Measurements from ENCODE around the gene GPHN. TPM values are rescaled to one million over a fixed set of nuclear protein-coding genes. Genes with fewer than 3 reads are reported as not detected.
"Not testable (repeated sequence)": the region's sequence is repeated elsewhere in the genome, so short reads cannot be mapped to it uniquely, and the experiment has no call there.

GPHN gene
- total RNA-seq, 6 experiments from 2014 or later = 21.2 to 81.7 (median 40.2) TPM

- H3K4me1 ChIP-seq = peaks cover 0 to 19% (median 0%) of the 10 kb centered on the region in 4 donors
- intact Hi-C loops (cut with DNase I) = no loop called here
- no peaks in the 10 kb centered on the region for H3K27me3 ChIP-seq
- WGBS (ENCODE audit: insufficient coverage, low coverage, low lambda C conversion rate, missing lambda C conversion rate) = 72% methylated on average over 3 of the region's 3 CpGs
- ATAC-seq (no peak), DNase-seq (no peak)
- H3K4me3 ChIP-seq = no peak overlapping the region
- no peak for TF ChIP-seq POLR2A (IDR thresholded peaks at IDR 0.05)
- H3K36me3 ChIP-seq = no peaks in the 10 kb centered on the region
- no peak overlapping the region for H3K27ac ChIP-seq
- no peaks in the 10 kb centered on the region for H3K9me3 ChIP-seq
Observed at GRCh38 chr14:66541627-66542026, 33.7 kb downstream of the GPHN start.

- no peak overlapping the region for H3K27ac ChIP-seq
- intact Hi-C loops (cut with DNase I) = no loop called here
- H3K27me3 ChIP-seq = no peaks in the 10 kb centered on the region
- no peak overlapping the region for H3K4me3 ChIP-seq
- DNase-seq (no peak), ATAC-seq (no peak)
- peaks cover 0 to 19% (median 0%) of the 10 kb centered on the region in 4 donors for H3K4me1 ChIP-seq
- no peaks in the 10 kb centered on the region for H3K9me3 ChIP-seq
- no peaks in the 10 kb centered on the region for H3K36me3 ChIP-seq
- 85% methylated on average over 2 of the region's 2 CpGs for WGBS (ENCODE audit: insufficient coverage, low coverage, low lambda C conversion rate, missing lambda C conversion rate)
- TF ChIP-seq CTCF (IDR thresholded peaks at IDR 0.05) (no peak), POLR2A (IDR thresholded peaks at IDR 0.05) (no peak)
Observed at GRCh38 chr14:66543996-66544395, 36.0 kb downstream of the GPHN start.

- whole genome bisulfite sequencing (ENCODE audit: insufficient coverage, low coverage, low lambda C conversion rate, missing lambda C conversion rate) = 75% methylated on average over 4 of the region's 32 CpGs
- DNase-seq; H3K27ac ChIP-seq; intact Hi-C loops (cut with DNase I); H3K9me3 ChIP-seq; H3K4me3 ChIP-seq; H3K36me3 ChIP-seq; ATAC-seq; H3K27me3 ChIP-seq: not testable (repeated sequence)
- peaks cover 0 to 11% (median 0%) of the 10 kb centered on the region in 4 donors for H3K4me1 ChIP-seq
Observed at GRCh38 chr14:66545191-66545590, 37.2 kb downstream of the GPHN start.

- H3K27ac ChIP-seq; H3K4me1 ChIP-seq; intact Hi-C loops (cut with DNase I); H3K9me3 ChIP-seq; ATAC-seq; H3K4me3 ChIP-seq; H3K36me3 ChIP-seq; DNase-seq; H3K27me3 ChIP-seq: not testable (repeated sequence)
- WGBS (ENCODE audit: insufficient coverage, low coverage, low lambda C conversion rate, missing lambda C conversion rate) = 100% methylated on average over 1 of the region's 32 CpGs
Observed at GRCh38 chr14:66545751-66546150, 37.8 kb downstream of the GPHN start.

- no peak for TF ChIP-seq POLR2A (IDR thresholded peaks at IDR 0.05)
- no peak for TF ChIP-seq CTCF (IDR thresholded peaks at IDR 0.05)
- WGBS (ENCODE audit: insufficient coverage, low coverage, low lambda C conversion rate, missing lambda C conversion rate) = 91% methylated on average over 2 of the region's 2 CpGs
- Histone ChIP-seq H3K27ac (no peak overlapping the region), H3K9me3 (no peaks in the 10 kb centered on the region), H3K4me3 (no peak overlapping the region), H3K36me3 (no peaks in the 10 kb centered on the region), H3K4me1 (no peaks in the 10 kb centered on the region), H3K27me3 (no peaks in the 10 kb centered on the region)
- ATAC-seq = no peak
- intact Hi-C loops (cut with DNase I) = no loop called here
- DNase-seq = no peak
Observed at GRCh38 chr14:66563731-66564130, 55.8 kb downstream of the GPHN start.

GRCh38 chr14:66568220-66568619 is 60.3 kb downstream of the GPHN start:
- DNase-seq = no peak
- intact Hi-C loops (cut with DNase I) = no loop called here
- no peaks in the 10 kb centered on the region for H3K9me3 ChIP-seq
- TF ChIP-seq CTCF (IDR thresholded peaks at IDR 0.05) (no peak), POLR2A (IDR thresholded peaks at IDR 0.05) (no peak)
- peaks cover 0 to 6% (median 0%) of the 10 kb centered on the region in 4 donors for H3K4me1 ChIP-seq
- H3K36me3 ChIP-seq = no peaks in the 10 kb centered on the region
- no peak overlapping the region for H3K4me3 ChIP-seq
- peak in 2 of 4 donors; percentile 59 to 63 for ATAC-seq
- no peaks in the 10 kb centered on the region for H3K27me3 ChIP-seq
- 45% methylated on average over 2 of the region's 2 CpGs for WGBS (ENCODE audit: insufficient coverage, low coverage, low lambda C conversion rate, missing lambda C conversion rate)
- no peak overlapping the region for H3K27ac ChIP-seq

Data from right lobe of liver (tissue), 6 donors.